Astrocyte of the spinal cord (primary cell): ENCODE measurements around the gene CUL3.

Source experiments
- DNase-seq: peaks from one replicate; pipeline ENCODE4 v3.0.0; 2011; ENCODE audit warnings: low read depth, low spot score
- H3K4me3 ChIP-seq: 2 replicates; pipeline ENCODE4 v1.5.1; 2011; ENCODE audit warnings: low read depth, mild to moderate bottlenecking, low read length, moderate library complexity
- CTCF ChIP-seq: IDR thresholded peaks from 2 replicates; pipeline ENCODE4 v1.5.1; 2012; ENCODE audit warnings: low read depth, mild to moderate bottlenecking, low read length, inconsistent platforms
- in situ Hi-C: cut with HindIII; loops from 2 replicates; pipeline ENCODE4 v1.10.0; 2017; ENCODE audit warnings: low sequenced_read_pairs

Gene CUL3

DNA sequence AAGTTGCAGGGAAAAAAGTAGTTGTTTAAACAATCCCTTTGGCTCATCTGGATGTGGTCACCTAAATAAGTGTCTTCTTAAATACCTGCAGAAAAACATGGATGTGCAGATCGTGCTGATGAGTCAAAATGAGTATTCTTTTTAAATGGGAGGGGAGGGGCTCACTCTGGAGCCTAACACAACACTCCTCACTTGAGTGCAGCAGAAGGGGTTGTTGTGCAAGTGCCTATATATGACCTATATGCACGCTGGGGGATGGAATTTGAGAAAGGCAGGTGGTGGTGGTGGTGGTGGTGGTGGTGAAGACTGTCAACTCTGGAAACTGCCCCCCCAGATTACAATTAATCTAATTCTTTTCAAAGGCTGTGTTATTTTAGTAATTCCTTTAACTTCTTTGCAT, 105.3 kb downstream of the CUL3 start:
- no peak overlapping the region for H3K4me3 ChIP-seq
- no peak for DNase-seq
- in situ Hi-C loops, result no loop called here
- TF ChIP-seq CTCF, result no peak

DNA sequence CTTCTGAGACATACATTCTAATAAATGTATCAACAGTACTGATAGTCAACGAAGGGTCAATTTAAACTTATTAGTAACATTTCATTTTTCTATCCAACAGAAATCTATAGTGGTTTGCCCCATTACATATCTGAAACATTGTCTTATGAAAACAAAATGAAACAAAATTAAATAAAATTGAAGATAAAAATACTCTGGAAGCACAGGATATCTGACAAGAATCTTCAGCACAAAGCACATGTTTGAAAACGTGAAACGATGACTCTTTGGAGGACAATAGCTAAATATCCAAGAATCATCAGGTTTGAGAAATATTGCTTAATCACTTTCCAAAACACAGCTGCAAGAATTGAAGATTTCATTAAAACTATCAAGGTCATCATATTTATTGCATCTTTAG, 112.3 kb downstream of the CUL3 start:
- in situ Hi-C loops, result no loop called here
- TF ChIP-seq CTCF, result no peak
- DNase-seq, result no peak
- no peak overlapping the region for H3K4me3 ChIP-seq

- DNase-seq, result no peak
- no peak for TF ChIP-seq CTCF
- in situ Hi-C loops, result no loop called here
- no peak overlapping the region for H3K4me3 ChIP-seq
These were observed 113.0 kb downstream of the CUL3 start for GRCh38 chr2:224472137-224472536.

GRCh38 chr2:224469374-224469964, 115.7 kb downstream of the CUL3 start:
- in situ Hi-C loops, result no loop called here
- H3K4me3 ChIP-seq, result no peak overlapping the region
- TF ChIP-seq CTCF, result no peak
- DNase-seq, result no peak

DNA sequence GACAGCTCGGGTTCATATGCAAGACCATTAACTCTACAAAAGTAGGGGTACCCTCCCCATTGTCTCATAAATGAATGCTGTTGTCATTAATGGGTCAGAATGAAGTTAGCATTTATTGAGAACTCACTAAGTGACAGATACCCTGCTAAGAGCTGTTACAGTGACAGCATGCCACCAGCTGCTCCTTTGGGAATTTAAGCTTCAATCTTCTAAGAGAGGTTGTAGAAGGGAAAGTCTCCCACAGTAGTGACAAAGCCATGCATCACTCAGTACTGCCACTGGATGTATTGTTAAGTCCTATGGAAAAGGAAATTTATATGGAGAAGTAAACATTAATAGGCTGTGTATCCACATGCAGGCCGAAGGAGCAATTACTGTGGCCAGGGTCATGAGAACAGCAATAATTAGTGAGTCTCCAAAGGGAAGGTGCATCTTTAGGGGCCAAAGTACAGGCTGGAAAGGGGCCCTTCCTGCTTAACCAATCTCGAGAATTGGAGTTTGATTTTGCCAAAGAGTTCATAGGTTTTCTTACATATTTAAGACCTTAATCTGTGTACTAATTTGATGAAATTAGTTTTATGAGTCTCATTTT, 118.8 kb downstream of the CUL3 start:
- no peak for DNase-seq
- H3K4me3 ChIP-seq, result no peak overlapping the region
- in situ Hi-C loops, result no loop called here
- no peak for TF ChIP-seq CTCF

DNA sequence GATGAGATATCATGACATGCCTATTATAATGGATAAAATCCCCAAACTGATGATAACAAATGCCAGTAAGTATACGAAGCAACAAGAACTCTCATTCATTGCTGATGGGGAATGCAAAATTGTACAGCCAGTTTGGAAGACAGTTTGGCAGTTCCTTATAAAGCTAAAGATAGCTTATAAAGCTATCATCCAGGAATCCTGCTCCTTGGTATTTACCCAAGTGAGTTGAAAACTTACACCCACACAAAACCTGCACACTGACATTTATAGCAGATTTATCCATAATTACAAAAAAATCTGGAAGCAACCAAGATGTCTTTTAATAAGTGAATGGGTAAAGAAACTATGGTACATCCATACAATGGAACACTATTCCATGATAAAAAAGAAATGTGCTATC, 123.8 kb downstream of the CUL3 start:
- DNase-seq, result no peak
- in situ Hi-C loops, result no loop called here
- TF ChIP-seq CTCF, result no peak
- H3K4me3 ChIP-seq, result no peak overlapping the region
